HL-60 (cell line): ENCODE results near the gene MPPED1.

ENCODE experiments used
- DNase-seq, 2 experiments: peaks; one replicate each; pipeline ENCODE4 v3.0.0-alpha.2; 2010 to 2020; ENCODE audit warnings: low read depth in 1 of 2, low spot score in 1 of 2
- H3K27ac ChIP-seq: fragments of 250-450 bp; sonication (Bioruptor Pico); replicated peaks from 2 replicates; pipeline ENCODE4 v1.5.1; 2020; ENCODE audit warnings: mild to moderate bottlenecking, moderate library complexity
- H3K27me3 ChIP-seq: fragments of 250-450 bp; sonication (Bioruptor Pico); 2 replicates; pipeline ENCODE4 v1.5.1; 2021; ENCODE audit warnings: mild to moderate bottlenecking, moderate library complexity; ENCODE audit not compliant: insufficient read depth, poor library complexity, severe bottlenecking
- H3K4me3 ChIP-seq: replicated peaks from 2 replicates; pipeline ENCODE4 v1.5.1; 2011; ENCODE audit warnings: mild to moderate bottlenecking, control low read depth, low read length; ENCODE audit not compliant: insufficient read depth
- GABPA ChIP-seq: IDR thresholded peaks from 2 replicates; pipeline ENCODE4 v1.6.1; 2012; ENCODE audit warnings: low read depth
- POLR2AphosphoS5 ChIP-seq: IDR thresholded peaks from 2 replicates; pipeline ENCODE4 v1.6.1; 2012; ENCODE audit warnings: low read depth
- SPI1 ChIP-seq: IDR thresholded peaks from 2 replicates; pipeline ENCODE4 v1.6.1; 2012; ENCODE audit warnings: low read depth, mild to moderate bottlenecking, borderline replicate concordance
- TF ChIP-seq, protein P1 (sequence below): IDR thresholded peaks from one replicate; pipeline ENCODE4 v1.5.1; 2011; ENCODE audit warnings: low read length, control low read depth, inconsistent platforms; ENCODE audit not compliant: insufficient read depth
- TF ChIP-seq, protein P2 (sequence below): IDR thresholded peaks from 2 replicates; pipeline ENCODE4 v1.6.1; 2012; ENCODE audit warnings: low read depth; ENCODE audit not compliant: insufficient replicate concordance

MPPED1 gene

DNA sequence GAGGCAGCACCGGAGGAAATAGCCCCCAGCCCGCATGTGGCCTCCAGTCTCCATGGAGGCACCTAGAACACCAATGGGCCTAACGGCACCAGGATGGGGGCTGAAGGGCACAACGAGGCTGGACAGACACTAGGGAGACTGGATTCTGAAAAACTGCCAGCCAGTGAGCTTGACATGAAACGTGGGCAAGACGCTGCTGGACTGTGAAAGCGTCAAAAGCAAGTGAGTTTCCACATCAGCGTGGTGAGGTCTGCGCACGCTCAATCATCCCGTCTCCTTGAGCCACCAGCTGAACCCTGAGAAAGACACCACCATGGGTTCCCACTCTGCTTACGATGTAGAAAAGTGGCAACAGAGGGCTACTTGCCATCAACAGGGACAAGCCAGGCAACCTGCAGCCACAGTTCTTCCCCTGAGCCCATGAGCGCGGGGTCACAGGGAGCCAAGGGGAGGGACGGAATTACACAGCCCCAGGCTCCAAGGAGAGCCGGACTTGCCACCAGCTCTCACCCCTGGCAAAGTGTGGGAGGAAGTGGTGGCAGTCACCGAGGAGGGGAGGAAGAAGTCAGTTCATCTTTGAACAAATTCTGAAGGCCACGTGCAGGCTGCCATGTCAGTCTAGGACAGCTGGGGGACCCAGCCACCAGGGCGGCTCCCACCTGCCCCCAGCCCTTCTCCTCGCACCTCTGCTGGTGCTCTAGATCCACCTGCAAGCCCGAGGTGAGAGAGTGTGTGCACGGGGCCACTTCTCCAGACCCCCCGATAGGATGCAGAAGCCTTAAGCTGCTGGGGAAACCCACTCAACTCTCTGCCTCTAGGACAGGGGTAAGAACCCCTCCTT is 131.1 kb downstream of the MPPED1 start:
- Histone ChIP-seq H3K4me3 (no peak overlapping the region), H3K27me3 (no peaks in the 10 kb centered on the region), H3K27ac (no peak overlapping the region)
- TF ChIP-seq SPI1, result no peak
- TF ChIP-seq, protein P1, sequence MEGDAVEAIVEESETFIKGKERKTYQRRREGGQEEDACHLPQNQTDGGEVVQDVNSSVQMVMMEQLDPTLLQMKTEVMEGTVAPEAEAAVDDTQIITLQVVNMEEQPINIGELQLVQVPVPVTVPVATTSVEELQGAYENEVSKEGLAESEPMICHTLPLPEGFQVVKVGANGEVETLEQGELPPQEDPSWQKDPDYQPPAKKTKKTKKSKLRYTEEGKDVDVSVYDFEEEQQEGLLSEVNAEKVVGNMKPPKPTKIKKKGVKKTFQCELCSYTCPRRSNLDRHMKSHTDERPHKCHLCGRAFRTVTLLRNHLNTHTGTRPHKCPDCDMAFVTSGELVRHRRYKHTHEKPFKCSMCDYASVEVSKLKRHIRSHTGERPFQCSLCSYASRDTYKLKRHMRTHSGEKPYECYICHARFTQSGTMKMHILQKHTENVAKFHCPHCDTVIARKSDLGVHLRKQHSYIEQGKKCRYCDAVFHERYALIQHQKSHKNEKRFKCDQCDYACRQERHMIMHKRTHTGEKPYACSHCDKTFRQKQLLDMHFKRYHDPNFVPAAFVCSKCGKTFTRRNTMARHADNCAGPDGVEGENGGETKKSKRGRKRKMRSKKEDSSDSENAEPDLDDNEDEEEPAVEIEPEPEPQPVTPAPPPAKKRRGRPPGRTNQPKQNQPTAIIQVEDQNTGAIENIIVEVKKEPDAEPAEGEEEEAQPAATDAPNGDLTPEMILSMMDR, result no peak
- no peak for TF ChIP-seq POLR2AphosphoS5
- TF ChIP-seq, protein P2, sequence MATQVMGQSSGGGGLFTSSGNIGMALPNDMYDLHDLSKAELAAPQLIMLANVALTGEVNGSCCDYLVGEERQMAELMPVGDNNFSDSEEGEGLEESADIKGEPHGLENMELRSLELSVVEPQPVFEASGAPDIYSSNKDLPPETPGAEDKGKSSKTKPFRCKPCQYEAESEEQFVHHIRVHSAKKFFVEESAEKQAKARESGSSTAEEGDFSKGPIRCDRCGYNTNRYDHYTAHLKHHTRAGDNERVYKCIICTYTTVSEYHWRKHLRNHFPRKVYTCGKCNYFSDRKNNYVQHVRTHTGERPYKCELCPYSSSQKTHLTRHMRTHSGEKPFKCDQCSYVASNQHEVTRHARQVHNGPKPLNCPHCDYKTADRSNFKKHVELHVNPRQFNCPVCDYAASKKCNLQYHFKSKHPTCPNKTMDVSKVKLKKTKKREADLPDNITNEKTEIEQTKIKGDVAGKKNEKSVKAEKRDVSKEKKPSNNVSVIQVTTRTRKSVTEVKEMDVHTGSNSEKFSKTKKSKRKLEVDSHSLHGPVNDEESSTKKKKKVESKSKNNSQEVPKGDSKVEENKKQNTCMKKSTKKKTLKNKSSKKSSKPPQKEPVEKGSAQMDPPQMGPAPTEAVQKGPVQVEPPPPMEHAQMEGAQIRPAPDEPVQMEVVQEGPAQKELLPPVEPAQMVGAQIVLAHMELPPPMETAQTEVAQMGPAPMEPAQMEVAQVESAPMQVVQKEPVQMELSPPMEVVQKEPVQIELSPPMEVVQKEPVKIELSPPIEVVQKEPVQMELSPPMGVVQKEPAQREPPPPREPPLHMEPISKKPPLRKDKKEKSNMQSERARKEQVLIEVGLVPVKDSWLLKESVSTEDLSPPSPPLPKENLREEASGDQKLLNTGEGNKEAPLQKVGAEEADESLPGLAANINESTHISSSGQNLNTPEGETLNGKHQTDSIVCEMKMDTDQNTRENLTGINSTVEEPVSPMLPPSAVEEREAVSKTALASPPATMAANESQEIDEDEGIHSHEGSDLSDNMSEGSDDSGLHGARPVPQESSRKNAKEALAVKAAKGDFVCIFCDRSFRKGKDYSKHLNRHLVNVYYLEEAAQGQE, result no peak
- TF ChIP-seq GABPA, result no peak
- DNase-seq, result no peak

DNA sequence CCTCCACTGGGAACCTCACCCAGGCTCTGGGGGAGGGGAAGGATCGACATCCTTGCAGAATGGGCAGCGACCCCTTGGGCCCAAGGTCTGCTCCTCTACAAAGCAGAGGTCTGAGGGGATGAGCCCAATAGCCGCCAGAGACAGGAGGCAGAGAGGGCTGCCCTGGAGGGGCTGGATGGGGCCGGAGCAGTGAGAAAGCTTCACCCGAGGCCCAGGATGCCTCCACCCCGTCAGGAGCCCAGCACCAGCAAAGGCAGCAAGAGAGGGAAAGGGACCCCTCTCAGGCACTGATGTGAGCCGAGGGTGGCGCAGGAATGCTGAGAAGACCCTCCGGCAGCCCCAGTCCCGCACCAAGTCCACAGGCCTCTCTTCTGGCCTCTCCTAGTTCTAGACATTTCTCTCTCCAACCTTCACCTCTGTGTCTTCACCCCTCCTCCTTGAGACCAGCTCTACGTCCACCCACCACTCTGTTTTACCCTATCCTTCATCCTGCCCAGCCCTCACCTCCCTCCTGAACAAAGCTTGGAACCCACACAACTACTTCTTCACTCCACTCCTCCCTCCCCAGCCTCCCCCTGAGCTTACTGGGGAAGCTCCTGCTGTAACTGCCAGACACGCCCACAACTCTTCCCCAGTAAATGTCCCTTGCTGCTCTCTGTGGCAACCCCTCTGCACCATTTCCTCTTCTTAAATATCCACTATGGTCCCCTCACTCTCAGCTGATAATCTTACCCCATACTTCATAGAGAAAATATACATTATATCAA is 131.9 kb downstream of the MPPED1 start:
- Histone ChIP-seq H3K4me3 (no peak overlapping the region), H3K27ac (no peak overlapping the region), H3K27me3 (no peaks in the 10 kb centered on the region)
- TF ChIP-seq, protein P1, result no peak
- no peak for TF ChIP-seq POLR2AphosphoS5
- no peak for TF ChIP-seq GABPA
- TF ChIP-seq, protein P2, result no peak
- TF ChIP-seq SPI1, result no peak
- no peak for DNase-seq

DNA sequence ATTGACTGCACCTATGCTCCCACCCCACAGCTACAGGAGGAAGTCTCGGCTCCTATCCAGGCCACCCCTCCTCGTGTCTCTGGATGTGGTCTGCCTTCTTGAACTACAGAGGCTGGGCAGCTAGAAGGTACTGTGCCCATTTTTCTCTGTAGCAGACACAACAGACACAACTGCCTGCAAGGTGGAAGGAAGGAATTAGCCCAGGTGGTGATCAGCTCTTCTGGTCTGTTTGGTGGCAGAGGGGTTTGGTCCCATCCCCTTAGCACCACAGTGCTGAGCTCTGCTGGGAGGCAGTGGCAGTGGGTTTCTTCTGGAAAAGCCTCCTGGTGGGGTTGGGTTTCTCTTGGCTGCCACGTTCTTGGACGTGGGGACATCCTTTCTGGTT is 132.5 kb downstream of the MPPED1 start:
- Histone ChIP-seq H3K27ac (no peak overlapping the region), H3K27me3 (no peaks in the 10 kb centered on the region), H3K4me3 (no peak overlapping the region)
- no peak for DNase-seq
- TF ChIP-seq POLR2AphosphoS5 (no peak), SPI1 (no peak), GABPA (no peak)
- TF ChIP-seq, protein P1, result no peak
- TF ChIP-seq, protein P2, result no peak
